Hepatocyte (in vitro differentiated cells): ENCODE data around the gene TNFRSF1B.

Experiments
- EZH2 ChIP-seq: fragments of 200-600 bp; sonication (generic); IDR thresholded peaks from 2 replicates; pipeline ENCODE4 v1.6.1; 2016; ENCODE audit warnings: antibody characterized with exemption, mild to moderate bottlenecking, borderline replicate concordance
- TF ChIP-seq, protein P1 (sequence below): fragments of 200-600 bp; sonication (generic); IDR thresholded peaks from 2 replicates; pipeline ENCODE4 v1.5.1; 2016; ENCODE audit warnings: antibody characterized with exemption, mild to moderate bottlenecking; ENCODE audit not compliant: poor library complexity

DNA sequence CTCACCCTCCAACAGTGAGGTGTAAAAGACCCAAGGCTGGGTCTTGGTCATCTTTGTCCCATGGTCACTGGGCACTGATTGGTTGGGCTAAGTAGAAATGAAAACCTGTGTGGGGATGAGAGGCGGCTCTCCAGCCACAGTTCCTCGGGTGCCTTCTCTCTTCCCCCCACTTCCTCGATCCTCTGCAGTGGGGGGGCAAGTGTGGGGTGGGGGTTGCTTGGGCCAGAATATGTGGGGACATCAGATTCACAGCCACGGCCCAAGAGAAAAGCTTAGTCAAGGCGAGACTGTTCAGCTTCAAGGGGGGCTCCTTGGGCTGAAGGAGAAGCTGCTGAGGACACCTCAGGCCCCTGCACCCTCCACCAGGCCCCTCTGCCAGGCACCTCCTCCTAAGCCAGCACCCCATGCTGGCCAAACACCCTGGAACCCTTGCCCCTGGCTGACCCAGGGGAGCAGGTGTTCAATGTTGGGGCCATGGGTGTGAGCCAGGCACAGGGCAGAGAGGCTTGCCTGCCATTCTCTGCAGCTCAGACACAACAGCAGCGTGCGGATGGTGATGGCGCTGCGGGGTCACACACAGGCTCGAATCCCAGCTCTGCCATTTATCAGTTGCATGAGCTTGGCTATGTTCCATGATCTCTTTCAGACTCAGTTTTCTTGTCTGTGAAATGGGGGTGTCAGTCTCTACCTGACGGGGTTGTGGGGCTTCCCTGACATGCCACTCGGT is 21.0 kb upstream of the TNFRSF1B start:
- TF ChIP-seq, protein P1, sequence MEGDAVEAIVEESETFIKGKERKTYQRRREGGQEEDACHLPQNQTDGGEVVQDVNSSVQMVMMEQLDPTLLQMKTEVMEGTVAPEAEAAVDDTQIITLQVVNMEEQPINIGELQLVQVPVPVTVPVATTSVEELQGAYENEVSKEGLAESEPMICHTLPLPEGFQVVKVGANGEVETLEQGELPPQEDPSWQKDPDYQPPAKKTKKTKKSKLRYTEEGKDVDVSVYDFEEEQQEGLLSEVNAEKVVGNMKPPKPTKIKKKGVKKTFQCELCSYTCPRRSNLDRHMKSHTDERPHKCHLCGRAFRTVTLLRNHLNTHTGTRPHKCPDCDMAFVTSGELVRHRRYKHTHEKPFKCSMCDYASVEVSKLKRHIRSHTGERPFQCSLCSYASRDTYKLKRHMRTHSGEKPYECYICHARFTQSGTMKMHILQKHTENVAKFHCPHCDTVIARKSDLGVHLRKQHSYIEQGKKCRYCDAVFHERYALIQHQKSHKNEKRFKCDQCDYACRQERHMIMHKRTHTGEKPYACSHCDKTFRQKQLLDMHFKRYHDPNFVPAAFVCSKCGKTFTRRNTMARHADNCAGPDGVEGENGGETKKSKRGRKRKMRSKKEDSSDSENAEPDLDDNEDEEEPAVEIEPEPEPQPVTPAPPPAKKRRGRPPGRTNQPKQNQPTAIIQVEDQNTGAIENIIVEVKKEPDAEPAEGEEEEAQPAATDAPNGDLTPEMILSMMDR: no peak
- no peak for TF ChIP-seq EZH2
